Measurements from ENCODE around the gene GALNT10. TPM values are rescaled to one million over a fixed set of nuclear protein-coding genes. Genes with fewer than 3 reads are reported as not detected.

GALNT10 gene
- total and polyA plus RNA-seq, 9 of the 15 experiments (the other 6 are each of a cell fraction or from before 2014, with no cell fraction given): 4.6 to 37.1 (median 13.3) TPM

DNA sequence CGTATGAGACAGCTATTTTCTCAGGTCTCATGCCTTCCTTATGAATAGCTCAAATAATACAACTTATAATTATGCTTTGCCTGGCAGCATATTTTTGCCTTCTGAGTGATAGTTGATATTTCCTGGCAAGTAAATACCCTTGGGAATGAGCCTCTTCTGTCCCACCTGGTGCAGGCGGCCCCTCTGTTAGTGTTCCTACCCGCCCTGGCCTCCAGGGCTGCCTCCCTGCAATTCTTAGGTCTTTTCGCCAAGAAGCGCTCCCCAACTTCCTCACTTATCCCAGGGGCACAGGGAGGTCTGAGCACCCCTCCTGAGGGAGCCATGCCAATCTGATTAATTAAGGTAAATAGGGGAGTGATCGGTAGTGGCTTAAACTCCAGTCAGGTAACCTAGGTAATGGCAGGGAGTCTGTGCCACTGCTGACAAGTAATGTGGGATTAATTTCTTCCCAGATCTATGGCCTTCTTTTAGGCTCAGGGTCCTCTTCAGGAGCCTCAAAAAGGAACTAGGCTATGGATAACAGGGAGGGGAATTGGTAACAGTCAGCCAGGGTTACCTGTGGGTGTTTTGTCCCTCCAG lies 81.5 kb downstream of the GALNT10 start:
- FAIRE-seq: no peak
- no peak for TF ChIP-seq NR1H2 (CRISPR knock-in tag; IDR thresholded peaks at IDR 0.05)
- TF ChIP-seq, protein P1, sequence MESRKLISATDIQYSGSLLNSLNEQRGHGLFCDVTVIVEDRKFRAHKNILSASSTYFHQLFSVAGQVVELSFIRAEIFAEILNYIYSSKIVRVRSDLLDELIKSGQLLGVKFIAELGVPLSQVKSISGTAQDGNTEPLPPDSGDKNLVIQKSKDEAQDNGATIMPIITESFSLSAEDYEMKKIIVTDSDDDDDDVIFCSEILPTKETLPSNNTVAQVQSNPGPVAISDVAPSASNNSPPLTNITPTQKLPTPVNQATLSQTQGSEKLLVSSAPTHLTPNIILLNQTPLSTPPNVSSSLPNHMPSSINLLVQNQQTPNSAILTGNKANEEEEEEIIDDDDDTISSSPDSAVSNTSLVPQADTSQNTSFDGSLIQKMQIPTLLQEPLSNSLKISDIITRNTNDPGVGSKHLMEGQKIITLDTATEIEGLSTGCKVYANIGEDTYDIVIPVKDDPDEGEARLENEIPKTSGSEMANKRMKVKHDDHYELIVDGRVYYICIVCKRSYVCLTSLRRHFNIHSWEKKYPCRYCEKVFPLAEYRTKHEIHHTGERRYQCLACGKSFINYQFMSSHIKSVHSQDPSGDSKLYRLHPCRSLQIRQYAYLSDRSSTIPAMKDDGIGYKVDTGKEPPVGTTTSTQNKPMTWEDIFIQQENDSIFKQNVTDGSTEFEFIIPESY (CRISPR knock-in tag; IDR thresholded peaks at IDR 0.05): no peak
- TF ChIP-seq ZNF133 (CRISPR knock-in tag; IDR thresholded peaks at IDR 0.05): no peak
- no peak for TF ChIP-seq MTA1 (IDR thresholded peaks at IDR 0.05; ENCODE audit: borderline replicate concordance)
- TF ChIP-seq BDP1 (IDR thresholded peaks at IDR 0.05; ENCODE audit: insufficient read depth, insufficient read length): no peak
- no peak for TF ChIP-seq RBM22 (IDR thresholded peaks at IDR 0.05; ENCODE audit: low read depth, low read length, poor library complexity, severe bottlenecking)
- TF ChIP-seq, protein P2, sequence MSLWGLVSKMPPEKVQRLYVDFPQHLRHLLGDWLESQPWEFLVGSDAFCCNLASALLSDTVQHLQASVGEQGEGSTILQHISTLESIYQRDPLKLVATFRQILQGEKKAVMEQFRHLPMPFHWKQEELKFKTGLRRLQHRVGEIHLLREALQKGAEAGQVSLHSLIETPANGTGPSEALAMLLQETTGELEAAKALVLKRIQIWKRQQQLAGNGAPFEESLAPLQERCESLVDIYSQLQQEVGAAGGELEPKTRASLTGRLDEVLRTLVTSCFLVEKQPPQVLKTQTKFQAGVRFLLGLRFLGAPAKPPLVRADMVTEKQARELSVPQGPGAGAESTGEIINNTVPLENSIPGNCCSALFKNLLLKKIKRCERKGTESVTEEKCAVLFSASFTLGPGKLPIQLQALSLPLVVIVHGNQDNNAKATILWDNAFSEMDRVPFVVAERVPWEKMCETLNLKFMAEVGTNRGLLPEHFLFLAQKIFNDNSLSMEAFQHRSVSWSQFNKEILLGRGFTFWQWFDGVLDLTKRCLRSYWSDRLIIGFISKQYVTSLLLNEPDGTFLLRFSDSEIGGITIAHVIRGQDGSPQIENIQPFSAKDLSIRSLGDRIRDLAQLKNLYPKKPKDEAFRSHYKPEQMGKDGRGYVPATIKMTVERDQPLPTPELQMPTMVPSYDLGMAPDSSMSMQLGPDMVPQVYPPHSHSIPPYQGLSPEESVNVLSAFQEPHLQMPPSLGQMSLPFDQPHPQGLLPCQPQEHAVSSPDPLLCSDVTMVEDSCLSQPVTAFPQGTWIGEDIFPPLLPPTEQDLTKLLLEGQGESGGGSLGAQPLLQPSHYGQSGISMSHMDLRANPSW (CRISPR knock-in tag; IDR thresholded peaks at IDR 0.05): no peak
- TF ChIP-seq, protein P3, sequence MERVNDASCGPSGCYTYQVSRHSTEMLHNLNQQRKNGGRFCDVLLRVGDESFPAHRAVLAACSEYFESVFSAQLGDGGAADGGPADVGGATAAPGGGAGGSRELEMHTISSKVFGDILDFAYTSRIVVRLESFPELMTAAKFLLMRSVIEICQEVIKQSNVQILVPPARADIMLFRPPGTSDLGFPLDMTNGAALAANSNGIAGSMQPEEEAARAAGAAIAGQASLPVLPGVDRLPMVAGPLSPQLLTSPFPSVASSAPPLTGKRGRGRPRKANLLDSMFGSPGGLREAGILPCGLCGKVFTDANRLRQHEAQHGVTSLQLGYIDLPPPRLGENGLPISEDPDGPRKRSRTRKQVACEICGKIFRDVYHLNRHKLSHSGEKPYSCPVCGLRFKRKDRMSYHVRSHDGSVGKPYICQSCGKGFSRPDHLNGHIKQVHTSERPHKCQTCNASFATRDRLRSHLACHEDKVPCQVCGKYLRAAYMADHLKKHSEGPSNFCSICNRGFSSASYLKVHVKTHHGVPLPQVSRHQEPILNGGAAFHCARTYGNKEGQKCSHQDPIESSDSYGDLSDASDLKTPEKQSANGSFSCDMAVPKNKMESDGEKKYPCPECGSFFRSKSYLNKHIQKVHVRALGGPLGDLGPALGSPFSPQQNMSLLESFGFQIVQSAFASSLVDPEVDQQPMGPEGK (CRISPR knock-in tag; IDR thresholded peaks at IDR 0.05; ENCODE audit: borderline replicate concordance): no peak
- no peak for TF ChIP-seq WHSC1 (IDR thresholded peaks at IDR 0.05; ENCODE audit: low read length)
- TF ChIP-seq, protein P4, sequence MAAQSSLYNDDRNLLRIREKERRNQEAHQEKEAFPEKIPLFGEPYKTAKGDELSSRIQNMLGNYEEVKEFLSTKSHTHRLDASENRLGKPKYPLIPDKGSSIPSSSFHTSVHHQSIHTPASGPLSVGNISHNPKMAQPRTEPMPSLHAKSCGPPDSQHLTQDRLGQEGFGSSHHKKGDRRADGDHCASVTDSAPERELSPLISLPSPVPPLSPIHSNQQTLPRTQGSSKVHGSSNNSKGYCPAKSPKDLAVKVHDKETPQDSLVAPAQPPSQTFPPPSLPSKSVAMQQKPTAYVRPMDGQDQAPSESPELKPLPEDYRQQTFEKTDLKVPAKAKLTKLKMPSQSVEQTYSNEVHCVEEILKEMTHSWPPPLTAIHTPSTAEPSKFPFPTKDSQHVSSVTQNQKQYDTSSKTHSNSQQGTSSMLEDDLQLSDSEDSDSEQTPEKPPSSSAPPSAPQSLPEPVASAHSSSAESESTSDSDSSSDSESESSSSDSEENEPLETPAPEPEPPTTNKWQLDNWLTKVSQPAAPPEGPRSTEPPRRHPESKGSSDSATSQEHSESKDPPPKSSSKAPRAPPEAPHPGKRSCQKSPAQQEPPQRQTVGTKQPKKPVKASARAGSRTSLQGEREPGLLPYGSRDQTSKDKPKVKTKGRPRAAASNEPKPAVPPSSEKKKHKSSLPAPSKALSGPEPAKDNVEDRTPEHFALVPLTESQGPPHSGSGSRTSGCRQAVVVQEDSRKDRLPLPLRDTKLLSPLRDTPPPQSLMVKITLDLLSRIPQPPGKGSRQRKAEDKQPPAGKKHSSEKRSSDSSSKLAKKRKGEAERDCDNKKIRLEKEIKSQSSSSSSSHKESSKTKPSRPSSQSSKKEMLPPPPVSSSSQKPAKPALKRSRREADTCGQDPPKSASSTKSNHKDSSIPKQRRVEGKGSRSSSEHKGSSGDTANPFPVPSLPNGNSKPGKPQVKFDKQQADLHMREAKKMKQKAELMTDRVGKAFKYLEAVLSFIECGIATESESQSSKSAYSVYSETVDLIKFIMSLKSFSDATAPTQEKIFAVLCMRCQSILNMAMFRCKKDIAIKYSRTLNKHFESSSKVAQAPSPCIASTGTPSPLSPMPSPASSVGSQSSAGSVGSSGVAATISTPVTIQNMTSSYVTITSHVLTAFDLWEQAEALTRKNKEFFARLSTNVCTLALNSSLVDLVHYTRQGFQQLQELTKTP (IDR thresholded peaks at IDR 0.05; ENCODE audit: low read depth in 1 of 2, partially characterized antibody in 2 of 2): no peak
- H3K79me2 ChIP-seq (ENCODE audit: control insufficient read depth, insufficient read depth, low read length): no peaks in the 10 kb centered on the region
- intact Hi-C loops (cut with micrococcal nuclease): no loop called here
- ChIA-PET CTCF (ENCODE audit: low intra/inter-chr PET ratio) (no interaction called here), POLR2A (interaction anchor here (0.5 to 1.4 kb wide), 3 partner anchors 12 to 230 kb away, joined by 3 to 4 read pairs (median 4); no protein-coding TSS in a partner anchor)
- no peaks in the 10 kb centered on the region for H3K36me3 ChIP-seq (ENCODE audit: control insufficient read depth, insufficient read depth, low read length)
- no TSS peak for BruUV-seq (replicated peaks)
- in situ Hi-C loops (cut with MboI): no loop called here
- peaks cover 20 to 47% of the 10 kb centered on the region in 2 experiments for H3K4me1 ChIP-seq (replicated peaks in 1 of 2; ENCODE audit: control insufficient read depth in 2 of 2, insufficient read depth in 2 of 2, low read length in 2 of 2)
- 83% methylated on average over 6 of the region's 6 CpGs for WGBS (ENCODE audit: insufficient coverage, low coverage, missing lambda C conversion rate)
- no peaks in the 10 kb centered on the region for H3K9me1 ChIP-seq (ENCODE audit: control insufficient read depth, insufficient read depth, low read length)
- H3K27ac ChIP-seq (ENCODE audit: extremely low read depth, low read depth, low read length): no peak overlapping the region
- no peaks in the 10 kb centered on the region for H3K9me3 ChIP-seq (replicated peaks; ENCODE audit: control insufficient read depth, insufficient read depth, low read depth, low read length)
- DNase-seq (ENCODE audit: extremely low read depth in 1 of 4, low spot score in 3 of 4): no peak
- H3K4me3 ChIP-seq: no peak overlapping the region
- peak overlapping the region in 1 of 2 experiments; percentile 37; a peak in 1 of 4 replicates for H3K9ac ChIP-seq (ENCODE audit: insufficient read depth in 1 of 2, low read depth in 2 of 2, low read length in 2 of 2)
- H4K20me1 ChIP-seq (replicated peaks; ENCODE audit: control insufficient read depth, insufficient read depth, low read length): no peaks in the 10 kb centered on the region
- no peak overlapping the region for H2AFZ ChIP-seq (ENCODE audit: low read depth, low read length)
- no peaks in the 10 kb centered on the region for H3K27me3 ChIP-seq (ENCODE audit: control insufficient read depth in 2 of 2, insufficient read depth in 2 of 2, low read length in 2 of 2)
- H3K4me2 ChIP-seq (ENCODE audit: insufficient read depth, low read length): no peak overlapping the region
- no peak for ATAC-seq

Measured in K562 (cell line).